ENCODE measurements around the gene FOS. TPM values are rescaled to one million over a fixed set of nuclear protein-coding genes. Genes with fewer than 3 reads are reported as not detected.

Gene FOS
- total and polyA plus RNA-seq, 2 of the 13 experiments (the other 11 are each of a cell fraction or from before 2014, with no cell fraction given) = 15.9 to 24.2 TPM

DNA sequence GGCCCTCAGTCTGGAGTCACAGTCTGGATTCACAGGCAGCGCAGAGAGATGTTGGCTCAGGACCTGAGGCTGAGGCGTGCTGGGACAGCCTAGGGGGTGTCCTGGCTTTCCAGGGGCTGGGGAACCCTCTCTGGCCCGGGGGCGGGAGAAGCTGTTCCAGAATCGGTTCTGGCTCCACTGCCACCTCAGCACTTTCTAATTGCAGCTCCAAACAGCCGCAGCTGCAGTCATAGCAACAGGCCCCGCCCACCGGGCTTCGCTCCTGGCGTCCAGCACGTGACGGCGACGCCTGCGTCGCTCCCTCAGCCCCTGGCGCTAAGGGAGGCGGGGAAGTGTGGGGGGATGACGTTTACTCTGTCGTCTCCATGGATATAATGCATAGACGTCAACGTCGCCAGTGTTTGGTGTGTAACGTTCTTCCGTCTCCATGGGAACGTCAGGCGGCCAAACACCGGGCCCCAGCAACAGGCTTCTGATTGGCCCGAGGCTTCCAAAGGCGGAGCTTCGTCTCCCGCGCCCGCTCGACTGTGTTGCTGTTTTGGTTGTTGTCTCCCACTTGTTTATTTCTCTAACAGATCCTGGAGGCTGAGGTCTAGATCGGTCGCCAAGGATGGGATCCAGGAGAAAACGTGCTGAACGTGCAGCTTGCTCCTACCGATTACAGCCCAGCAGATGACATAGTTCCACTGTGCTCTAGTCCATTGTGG lies 19.7 kb upstream of the FOS start (continued):
- peak; percentile 52; the same call in 1 of the 2 replicates for TF ChIP-seq JUND (CRISPR knock-in tag; IDR thresholded peaks at IDR 0.05)
- TF ChIP-seq, protein P1, sequence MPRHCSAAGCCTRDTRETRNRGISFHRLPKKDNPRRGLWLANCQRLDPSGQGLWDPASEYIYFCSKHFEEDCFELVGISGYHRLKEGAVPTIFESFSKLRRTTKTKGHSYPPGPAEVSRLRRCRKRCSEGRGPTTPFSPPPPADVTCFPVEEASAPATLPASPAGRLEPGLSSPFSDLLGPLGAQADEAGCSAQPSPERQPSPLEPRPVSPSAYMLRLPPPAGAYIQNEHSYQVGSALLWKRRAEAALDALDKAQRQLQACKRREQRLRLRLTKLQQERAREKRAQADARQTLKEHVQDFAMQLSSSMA (CRISPR knock-in tag; IDR thresholded peaks at IDR 0.05) = no peak
- peak; percentile 49; the same call in 1 of the 2 replicates for TF ChIP-seq ZNF782 (CRISPR knock-in tag; IDR thresholded peaks at IDR 0.05; ENCODE audit: borderline replicate concordance)
- TF ChIP-seq EP300 (IDR thresholded peaks at IDR 0.05; ENCODE audit: low read depth in 2 of 2, low read length in 2 of 2) = peak; percentile 86 to 98
- peak; percentile 47; the same call in 1 of the 2 replicates for TF ChIP-seq EP300 (CRISPR knock-in tag; IDR thresholded peaks at IDR 0.05; ENCODE audit: borderline replicate concordance)
- TF ChIP-seq, protein P2, sequence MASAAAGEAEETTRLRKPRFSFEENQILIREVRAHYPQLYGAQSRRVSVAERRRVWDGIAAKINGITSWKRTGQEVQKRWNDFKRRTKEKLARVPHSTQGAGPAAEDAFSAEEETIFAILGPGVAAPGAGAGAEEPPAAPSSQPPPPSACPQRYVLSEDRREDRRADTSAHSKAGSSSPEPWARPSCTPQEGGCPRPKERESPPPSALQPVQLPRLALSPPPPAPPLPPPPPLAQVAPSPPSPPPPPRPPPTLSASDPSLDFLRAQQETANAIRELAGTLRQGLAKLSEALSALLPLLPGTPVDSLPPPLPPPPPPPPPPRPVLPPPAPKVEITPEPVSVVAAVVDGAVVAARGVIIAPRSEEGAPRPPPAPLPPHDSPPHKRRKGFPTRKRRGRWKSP (CRISPR knock-in tag; IDR thresholded peaks at IDR 0.05) = peak; percentile 84; the same call in 1 of the 2 replicates
- TF ChIP-seq ZNF567 (CRISPR knock-in tag; IDR thresholded peaks at IDR 0.05; ENCODE audit: borderline replicate concordance) = no peak
- TF ChIP-seq, protein P3, sequence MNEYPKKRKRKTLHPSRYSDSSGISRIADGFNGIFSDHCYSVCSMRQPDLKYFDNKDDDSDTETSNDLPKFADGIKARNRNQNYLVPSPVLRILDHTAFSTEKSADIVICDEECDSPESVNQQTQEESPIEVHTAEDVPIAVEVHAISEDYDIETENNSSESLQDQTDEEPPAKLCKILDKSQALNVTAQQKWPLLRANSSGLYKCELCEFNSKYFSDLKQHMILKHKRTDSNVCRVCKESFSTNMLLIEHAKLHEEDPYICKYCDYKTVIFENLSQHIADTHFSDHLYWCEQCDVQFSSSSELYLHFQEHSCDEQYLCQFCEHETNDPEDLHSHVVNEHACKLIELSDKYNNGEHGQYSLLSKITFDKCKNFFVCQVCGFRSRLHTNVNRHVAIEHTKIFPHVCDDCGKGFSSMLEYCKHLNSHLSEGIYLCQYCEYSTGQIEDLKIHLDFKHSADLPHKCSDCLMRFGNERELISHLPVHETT (CRISPR knock-in tag; conservative IDR thresholded peaks at IDR 0.05) = no peak
- peak; percentile 97 for TF ChIP-seq MAFF (IDR thresholded peaks at IDR 0.05; ENCODE audit: low read depth, low read length)
- TF ChIP-seq KAT2B (IDR thresholded peaks at IDR 0.05; ENCODE audit: borderline replicate concordance, low read depth, low read length) = no peak
- TF ChIP-seq, protein P4, sequence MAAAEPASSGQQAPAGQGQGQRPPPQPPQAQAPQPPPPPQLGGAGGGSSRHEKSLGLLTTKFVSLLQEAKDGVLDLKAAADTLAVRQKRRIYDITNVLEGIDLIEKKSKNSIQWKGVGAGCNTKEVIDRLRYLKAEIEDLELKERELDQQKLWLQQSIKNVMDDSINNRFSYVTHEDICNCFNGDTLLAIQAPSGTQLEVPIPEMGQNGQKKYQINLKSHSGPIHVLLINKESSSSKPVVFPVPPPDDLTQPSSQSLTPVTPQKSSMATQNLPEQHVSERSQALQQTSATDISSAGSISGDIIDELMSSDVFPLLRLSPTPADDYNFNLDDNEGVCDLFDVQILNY (CRISPR knock-in tag; conservative IDR thresholded peaks at IDR 0.05) = no peak; the same call in 1 of the 2 replicates
- peak; percentile 86 for TF ChIP-seq FOXK2 (IDR thresholded peaks at IDR 0.05)
- TF ChIP-seq MTA1 (CRISPR knock-in tag; IDR thresholded peaks at IDR 0.05; ENCODE audit: borderline replicate concordance) = peak; percentile 61; the same call in 1 of the 2 replicates
- TF ChIP-seq, protein P5, sequence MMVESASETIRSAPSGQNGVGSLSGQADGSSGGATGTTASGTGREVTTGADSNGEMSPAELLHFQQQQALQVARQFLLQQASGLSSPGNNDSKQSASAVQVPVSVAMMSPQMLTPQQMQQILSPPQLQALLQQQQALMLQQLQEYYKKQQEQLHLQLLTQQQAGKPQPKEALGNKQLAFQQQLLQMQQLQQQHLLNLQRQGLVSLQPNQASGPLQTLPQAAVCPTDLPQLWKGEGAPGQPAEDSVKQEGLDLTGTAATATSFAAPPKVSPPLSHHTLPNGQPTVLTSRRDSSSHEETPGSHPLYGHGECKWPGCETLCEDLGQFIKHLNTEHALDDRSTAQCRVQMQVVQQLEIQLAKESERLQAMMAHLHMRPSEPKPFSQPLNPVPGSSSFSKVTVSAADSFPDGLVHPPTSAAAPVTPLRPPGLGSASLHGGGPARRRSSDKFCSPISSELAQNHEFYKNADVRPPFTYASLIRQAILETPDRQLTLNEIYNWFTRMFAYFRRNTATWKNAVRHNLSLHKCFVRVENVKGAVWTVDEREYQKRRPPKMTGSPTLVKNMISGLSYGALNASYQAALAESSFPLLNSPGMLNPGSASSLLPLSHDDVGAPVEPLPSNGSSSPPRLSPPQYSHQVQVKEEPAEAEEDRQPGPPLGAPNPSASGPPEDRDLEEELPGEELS (CRISPR knock-in tag; IDR thresholded peaks at IDR 0.05) = peak; percentile 84
- TF ChIP-seq ZNF781 (CRISPR knock-in tag; IDR thresholded peaks at IDR 0.05; ENCODE audit: borderline replicate concordance, not compliant biosample characterization) = peak; percentile 53
- no peak for TF ChIP-seq KLF12 (CRISPR knock-in tag; IDR thresholded peaks at IDR 0.05; ENCODE audit: borderline replicate concordance)
- TF ChIP-seq CBX1 (IDR thresholded peaks at IDR 0.05; ENCODE audit: low read depth) = peak; percentile 53
- TF ChIP-seq NFKB2 (CRISPR knock-in tag; IDR thresholded peaks at IDR 0.05; ENCODE audit: borderline replicate concordance) = peak; percentile 83; the same call in 1 of the 2 replicates
- peak; percentile 54; the same call in 1 of the 2 replicates for TF ChIP-seq MYC (CRISPR knock-in tag; IDR thresholded peaks at IDR 0.05; ENCODE audit: borderline replicate concordance)
- TF ChIP-seq MIER2 (CRISPR knock-in tag; IDR thresholded peaks at IDR 0.05) = no peak
- peak; percentile 82; the same call in 1 of the 2 replicates for TF ChIP-seq MEIS1 (CRISPR knock-in tag; IDR thresholded peaks at IDR 0.05; ENCODE audit: borderline replicate concordance)
- TF ChIP-seq NFYB (CRISPR knock-in tag; IDR thresholded peaks at IDR 0.05) = peak; percentile 78
